Measurements from ENCODE around the gene GRAMD2B.
"Not testable (repeated sequence)": the region's sequence is repeated elsewhere in the genome, so short reads cannot be mapped to it uniquely, and the experiment has no call there.

GRAMD2B gene

GRCh38 chr5:126435261-126435660 lies 12.1 kb downstream of the GRAMD2B start:
- no peak for TF ChIP-seq CTCF (conservative IDR thresholded peaks at IDR 0.05)
- no peak overlapping the region for H3K27ac ChIP-seq

GRCh38 chr5:126435714-126436113 lies 12.5 kb downstream of the GRAMD2B start:
- H3K27ac ChIP-seq, result no peak overlapping the region
- no peak for TF ChIP-seq CTCF (conservative IDR thresholded peaks at IDR 0.05)

GRCh38 chr5:126437721-126438120 lies 14.5 kb downstream of the GRAMD2B start:
- no peak for TF ChIP-seq CTCF (conservative IDR thresholded peaks at IDR 0.05)
- no peak overlapping the region for H3K27ac ChIP-seq

GRCh38 chr5:126438267-126438666 lies 15.1 kb downstream of the GRAMD2B start:
- TF ChIP-seq CTCF (conservative IDR thresholded peaks at IDR 0.05), result no peak
- no peak overlapping the region for H3K27ac ChIP-seq

GRCh38 chr5:126438868-126439267 lies 15.7 kb downstream of the GRAMD2B start:
- H3K27ac ChIP-seq, result no peak overlapping the region

GRCh38 chr5:126439724-126440123 lies 16.5 kb downstream of the GRAMD2B start:
- not testable (repeated sequence) for H3K27ac ChIP-seq

More at GRCh38 chr5:126438868-126439267, 15.7 kb downstream of the GRAMD2B start:
- TF ChIP-seq CTCF (conservative IDR thresholded peaks at IDR 0.05), result no peak

- H3K27ac ChIP-seq, result no peak overlapping the region
- no peak for TF ChIP-seq CTCF (conservative IDR thresholded peaks at IDR 0.05)
These were observed 18.0 kb downstream of the GRAMD2B start for GRCh38 chr5:126441230-126441629.

GRCh38 chr5:126443374-126443851 lies 20.2 kb downstream of the GRAMD2B start:
- H3K27ac ChIP-seq, result no peak overlapping the region

More at GRCh38 chr5:126443374-126443851, 20.2 kb downstream of the GRAMD2B start:
- no peak for TF ChIP-seq CTCF (conservative IDR thresholded peaks at IDR 0.05)

Measured in VCaP (cell line).